Nephron (organoid): Measurements from ENCODE around the gene PPP4R3A.

Experiments used
- H3K27ac Mint-ChIP-seq, 3 experiments: 2 replicates each; pipeline ENCODE4 v1.8.0; 2020; ENCODE audit warnings: mixed read lengths in 3 of 3, mild to moderate bottlenecking in 2 of 3, moderate library complexity in 1 of 3
- H3K27me3 Mint-ChIP-seq: 2 replicates; pipeline ENCODE4 v1.8.0; 2021; ENCODE audit warnings: low read depth, mild to moderate bottlenecking, moderate library complexity, mixed read lengths
- H3K36me3 Mint-ChIP-seq: 2 replicates; pipeline ENCODE4 v1.8.0; 2020; ENCODE audit warnings: low read depth, mixed read lengths
- H3K4me1 Mint-ChIP-seq: 2 replicates; pipeline ENCODE4 v1.8.0; 2020; ENCODE audit warnings: mixed read lengths
- H3K4me3 Mint-ChIP-seq, 3 experiments: 2 replicates each; pipeline ENCODE4 v1.8.0; 2020; ENCODE audit warnings: mild to moderate bottlenecking in 3 of 3, mixed read lengths in 3 of 3, moderate library complexity in 2 of 3
- H3K9me3 Mint-ChIP-seq: 2 replicates; pipeline ENCODE4 v1.8.0; 2020; ENCODE audit warnings: mixed read lengths
- TF ChIP-seq, protein P1 (sequence below), 3 experiments: fragments of 200-600 bp; sonication (generic); IDR thresholded peaks; one replicate each; pipeline ENCODE4 v1.5.0; 2021; ENCODE audit warnings: antibody characterized with exemption in 3 of 3; ENCODE audit not compliant: unreplicated experiment in 3 of 3

PPP4R3A gene

DNA sequence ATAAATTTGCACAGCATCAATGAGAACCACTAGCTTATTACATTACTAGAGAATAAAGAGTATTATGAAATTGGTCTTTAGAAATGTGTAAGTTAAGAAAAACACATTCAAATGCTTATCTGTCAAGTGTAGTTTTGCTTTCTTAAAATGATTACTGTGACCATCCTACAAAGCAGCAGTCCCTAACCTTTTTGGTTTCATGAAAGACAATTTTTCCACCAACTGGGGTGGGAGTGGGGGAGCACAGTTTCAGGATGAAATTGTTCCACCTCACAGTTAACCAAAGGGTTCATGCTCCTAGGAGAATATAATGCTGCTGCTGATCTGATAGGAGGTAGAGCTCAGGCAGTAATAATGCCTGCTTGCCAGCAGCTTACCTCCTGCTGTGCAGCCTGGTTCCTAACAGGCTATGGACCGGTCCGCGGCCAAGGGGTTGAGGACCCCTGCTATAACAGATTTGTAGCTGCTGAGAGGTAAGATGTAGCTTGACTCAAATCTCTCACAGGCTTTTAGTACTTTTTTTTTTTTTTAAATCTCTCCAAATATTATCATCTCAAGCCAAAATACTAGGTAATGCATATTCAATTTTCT lies 45.4 kb downstream of the PPP4R3A start:
- Mint-ChIP-seq H3K4me3 (no peak overlapping the region), H3K9me3 (no peaks in the 10 kb centered on the region), H3K36me3 (peaks cover 88% of the 10 kb centered on the region), H3K27me3 (no peaks in the 10 kb centered on the region), H3K4me1 (no peaks in the 10 kb centered on the region), H3K27ac (no peak overlapping the region)
- TF ChIP-seq, protein P1, sequence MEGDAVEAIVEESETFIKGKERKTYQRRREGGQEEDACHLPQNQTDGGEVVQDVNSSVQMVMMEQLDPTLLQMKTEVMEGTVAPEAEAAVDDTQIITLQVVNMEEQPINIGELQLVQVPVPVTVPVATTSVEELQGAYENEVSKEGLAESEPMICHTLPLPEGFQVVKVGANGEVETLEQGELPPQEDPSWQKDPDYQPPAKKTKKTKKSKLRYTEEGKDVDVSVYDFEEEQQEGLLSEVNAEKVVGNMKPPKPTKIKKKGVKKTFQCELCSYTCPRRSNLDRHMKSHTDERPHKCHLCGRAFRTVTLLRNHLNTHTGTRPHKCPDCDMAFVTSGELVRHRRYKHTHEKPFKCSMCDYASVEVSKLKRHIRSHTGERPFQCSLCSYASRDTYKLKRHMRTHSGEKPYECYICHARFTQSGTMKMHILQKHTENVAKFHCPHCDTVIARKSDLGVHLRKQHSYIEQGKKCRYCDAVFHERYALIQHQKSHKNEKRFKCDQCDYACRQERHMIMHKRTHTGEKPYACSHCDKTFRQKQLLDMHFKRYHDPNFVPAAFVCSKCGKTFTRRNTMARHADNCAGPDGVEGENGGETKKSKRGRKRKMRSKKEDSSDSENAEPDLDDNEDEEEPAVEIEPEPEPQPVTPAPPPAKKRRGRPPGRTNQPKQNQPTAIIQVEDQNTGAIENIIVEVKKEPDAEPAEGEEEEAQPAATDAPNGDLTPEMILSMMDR (IDR thresholded peaks at IDR 0.05; ENCODE audit: unreplicated experiment in 3 of 3), result no peak

DNA sequence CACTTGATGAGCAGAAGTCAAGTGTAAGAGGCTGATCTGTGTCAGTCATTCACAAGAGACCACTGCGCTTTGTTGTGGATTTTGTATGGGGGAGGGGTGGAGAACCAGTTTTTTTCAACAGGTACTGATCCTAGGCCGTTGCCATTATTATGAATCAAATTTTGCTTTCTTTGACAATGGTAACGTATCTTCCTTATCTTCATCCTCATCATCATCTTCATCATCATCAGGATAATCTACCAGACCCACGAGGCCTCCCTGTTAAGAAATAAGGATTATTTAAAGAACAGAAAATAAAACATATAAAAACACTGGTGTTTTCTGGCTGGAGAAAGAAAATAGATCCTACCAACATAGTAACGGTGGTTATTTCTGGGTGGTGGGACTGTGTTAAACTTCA lies 51.5 kb downstream of the PPP4R3A start:
- H3K27me3 Mint-ChIP-seq, result no peaks in the 10 kb centered on the region
- H3K4me1 Mint-ChIP-seq, result no peaks in the 10 kb centered on the region
- H3K36me3 Mint-ChIP-seq, result peaks cover 91% of the 10 kb centered on the region
- H3K4me3 Mint-ChIP-seq, result no peak overlapping the region
- H3K27ac Mint-ChIP-seq, result no peak overlapping the region
- TF ChIP-seq, protein P1 (IDR thresholded peaks at IDR 0.05; ENCODE audit: unreplicated experiment in 3 of 3), result no peak
- H3K9me3 Mint-ChIP-seq, result no peaks in the 10 kb centered on the region

DNA sequence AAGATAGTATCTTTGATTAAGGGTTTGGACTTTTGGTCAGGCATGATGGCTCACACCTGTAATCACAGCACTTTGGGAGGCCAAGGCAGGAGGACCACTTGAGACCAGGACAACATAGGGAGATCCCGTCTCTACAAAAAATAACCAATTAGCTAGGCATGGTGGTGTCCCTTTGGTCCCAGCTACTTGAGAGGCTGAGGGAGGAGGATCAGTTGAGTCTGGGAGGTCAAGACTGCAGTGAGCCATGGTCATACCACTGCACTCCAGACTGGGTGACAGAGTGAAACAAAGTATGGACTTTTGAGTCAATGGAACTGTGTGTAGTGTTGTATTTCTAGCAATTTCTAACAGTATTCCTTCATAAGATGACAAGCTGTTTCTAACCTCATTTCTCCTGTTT lies 53.8 kb downstream of the PPP4R3A start:
- H3K4me1 Mint-ChIP-seq, result no peaks in the 10 kb centered on the region
- no peaks in the 10 kb centered on the region for H3K27me3 Mint-ChIP-seq
- peaks cover 70% of the 10 kb centered on the region for H3K36me3 Mint-ChIP-seq
- TF ChIP-seq, protein P1 (IDR thresholded peaks at IDR 0.05; ENCODE audit: unreplicated experiment in 3 of 3), result no peak
- no peak overlapping the region for H3K4me3 Mint-ChIP-seq
- H3K27ac Mint-ChIP-seq, result no peak overlapping the region
- H3K9me3 Mint-ChIP-seq, result no peaks in the 10 kb centered on the region

DNA sequence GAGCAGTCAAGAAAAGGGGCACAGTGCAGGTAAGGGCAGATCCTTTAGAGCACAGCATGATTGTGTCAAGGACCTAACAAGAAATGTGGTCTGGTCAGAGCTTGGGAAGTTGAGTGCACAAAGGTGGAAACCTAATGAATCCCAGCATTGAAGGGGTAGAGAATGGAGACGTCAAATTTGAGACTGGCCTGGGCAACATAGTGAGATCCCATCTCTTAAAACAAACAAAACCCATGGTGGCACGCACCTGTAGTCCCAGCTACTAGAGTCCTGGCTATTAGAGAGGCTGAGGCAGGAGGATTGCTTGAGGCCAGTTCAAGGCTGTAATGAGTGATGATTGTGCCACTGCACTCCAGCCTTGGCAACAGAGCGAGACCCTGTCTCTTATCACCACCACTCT lies 55.5 kb downstream of the PPP4R3A start:
- H3K27me3 Mint-ChIP-seq, result no peaks in the 10 kb centered on the region
- H3K9me3 Mint-ChIP-seq, result no peaks in the 10 kb centered on the region
- TF ChIP-seq, protein P1 (IDR thresholded peaks at IDR 0.05; ENCODE audit: unreplicated experiment in 3 of 3), result no peak
- H3K36me3 Mint-ChIP-seq, result peaks cover 55% of the 10 kb centered on the region
- no peak overlapping the region for H3K27ac Mint-ChIP-seq
- no peaks in the 10 kb centered on the region for H3K4me1 Mint-ChIP-seq
- H3K4me3 Mint-ChIP-seq, result no peak overlapping the region

DNA sequence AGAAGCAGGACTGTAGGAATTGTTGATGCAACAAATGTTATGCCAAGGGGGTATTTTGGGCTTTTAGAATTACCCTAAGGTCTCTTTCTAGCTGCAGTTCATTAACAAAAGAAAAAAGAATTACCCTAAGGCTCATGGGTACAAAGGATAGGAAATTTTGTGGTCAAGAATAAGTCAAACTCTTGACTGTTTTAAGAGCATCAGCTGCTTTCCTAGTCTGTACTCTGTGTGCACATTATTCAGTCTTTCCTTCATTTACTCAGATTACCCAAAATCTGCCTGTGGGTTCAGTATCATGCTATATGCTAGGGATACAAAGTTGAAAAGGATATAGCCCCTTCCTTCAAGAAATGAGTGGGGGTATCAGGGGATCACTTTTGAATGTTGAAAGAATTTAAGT lies 56.0 kb downstream of the PPP4R3A start:
- H3K27me3 Mint-ChIP-seq, result no peaks in the 10 kb centered on the region
- TF ChIP-seq, protein P1 (IDR thresholded peaks at IDR 0.05; ENCODE audit: unreplicated experiment in 3 of 3), result no peak
- peaks cover 52% of the 10 kb centered on the region for H3K36me3 Mint-ChIP-seq
- H3K4me3 Mint-ChIP-seq, result no peak overlapping the region
- no peak overlapping the region for H3K27ac Mint-ChIP-seq
- H3K4me1 Mint-ChIP-seq, result no peaks in the 10 kb centered on the region
- no peaks in the 10 kb centered on the region for H3K9me3 Mint-ChIP-seq

DNA sequence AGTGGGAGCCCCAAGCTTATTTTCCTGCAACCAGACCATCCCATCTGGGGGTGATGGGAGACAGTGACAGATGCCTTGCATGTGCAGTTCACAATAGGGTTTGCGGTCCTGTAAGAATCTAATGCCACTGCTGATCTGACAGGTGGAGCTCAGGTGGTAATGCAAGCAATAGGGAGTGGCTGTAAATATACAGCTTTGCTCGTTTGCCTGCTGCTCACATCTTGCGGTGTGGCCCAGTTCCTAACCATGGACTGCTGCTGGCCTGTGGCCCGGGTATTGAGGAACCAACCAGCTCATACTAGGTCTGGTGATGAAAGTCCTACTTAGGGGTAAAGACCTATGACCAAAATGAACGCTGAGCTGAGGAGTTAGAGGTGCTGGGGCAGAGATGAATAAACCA lies 56.4 kb downstream of the PPP4R3A start:
- Mint-ChIP-seq H3K36me3 (peaks cover 48% of the 10 kb centered on the region), H3K4me3 (no peak overlapping the region), H3K27me3 (no peaks in the 10 kb centered on the region), H3K27ac (no peak overlapping the region), H3K9me3 (no peaks in the 10 kb centered on the region), H3K4me1 (no peaks in the 10 kb centered on the region)
- TF ChIP-seq, protein P1 (IDR thresholded peaks at IDR 0.05; ENCODE audit: unreplicated experiment in 3 of 3), result no peak
